SW480 (cell line): ENCODE measurements around the gene MEIS2.

Experiments used
- DNase-seq: peaks from one replicate; pipeline ENCODE4 v3.0.0-alpha.2; 2016; ENCODE audit warnings: low spot score

The MEIS2 gene

DNA sequence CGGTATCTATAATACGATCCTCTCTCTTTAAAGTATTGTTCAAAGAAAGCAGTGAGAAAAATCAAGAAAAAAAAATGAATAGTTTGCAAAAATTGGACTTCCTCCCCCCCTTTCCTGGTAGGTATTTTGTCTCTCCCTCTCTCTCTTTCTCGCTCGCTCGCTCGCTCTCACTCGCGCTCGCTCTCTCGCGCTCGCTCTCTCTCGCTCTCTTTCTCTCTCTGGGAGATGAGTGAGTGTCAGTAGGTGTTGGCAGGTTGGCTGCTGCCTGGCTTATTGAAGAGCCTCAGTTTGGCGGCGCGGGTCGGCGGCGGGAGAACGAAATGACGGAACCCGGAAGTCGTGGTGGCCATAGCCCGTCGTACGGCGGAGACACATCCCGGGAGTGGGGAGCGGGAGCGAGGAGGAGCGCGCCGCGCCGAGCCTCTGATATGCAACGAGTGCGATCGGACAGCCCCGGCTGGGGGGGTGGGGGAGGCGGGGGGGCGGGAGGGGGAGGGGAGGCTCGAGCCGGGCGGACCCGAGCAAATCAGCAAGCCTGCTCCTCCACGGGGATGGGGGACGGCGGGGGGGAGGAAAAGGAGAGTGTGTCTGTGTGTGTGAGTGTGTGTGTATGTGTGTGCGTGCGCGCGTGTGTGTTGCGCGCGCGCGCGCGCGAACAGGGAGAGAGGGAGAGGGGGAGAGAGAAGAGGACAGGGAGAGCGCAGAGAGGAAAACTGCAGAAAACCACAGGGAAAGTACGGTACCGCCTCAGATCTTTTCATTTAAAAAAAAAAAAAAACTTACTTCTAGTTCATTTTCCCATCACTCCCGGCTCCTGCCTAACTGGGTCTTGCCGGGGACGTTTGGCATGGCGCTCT, at the start of gene MEIS2:
Gene MEIS2 (minus strand): TSS at position 441 of the 857 bp plus-strand sequence. CDS start 1,083 bp downstream, outside the sequence.
- peak; percentile 81 for DNase-seq

DNA sequence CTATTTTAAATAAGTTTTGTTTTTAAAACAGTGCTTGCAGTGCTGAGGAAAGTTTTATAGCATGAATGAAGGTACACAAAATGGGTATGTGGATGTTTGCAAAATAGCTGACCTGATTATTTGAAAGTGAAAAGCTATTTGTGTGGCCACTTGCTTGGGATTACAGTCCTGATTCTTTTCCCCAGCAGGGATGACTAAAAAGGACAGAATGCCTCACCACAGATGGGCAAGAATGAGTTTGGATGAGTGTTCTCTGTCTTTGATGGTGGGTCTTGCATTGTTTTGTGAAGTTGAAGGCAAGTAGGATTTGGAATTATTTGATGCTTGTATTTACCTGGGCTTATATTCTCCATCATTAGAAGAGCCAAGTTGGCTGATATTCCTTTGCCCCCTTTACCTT, 48.8 kb upstream of the MEIS2 start:
- no peak for DNase-seq

DNA sequence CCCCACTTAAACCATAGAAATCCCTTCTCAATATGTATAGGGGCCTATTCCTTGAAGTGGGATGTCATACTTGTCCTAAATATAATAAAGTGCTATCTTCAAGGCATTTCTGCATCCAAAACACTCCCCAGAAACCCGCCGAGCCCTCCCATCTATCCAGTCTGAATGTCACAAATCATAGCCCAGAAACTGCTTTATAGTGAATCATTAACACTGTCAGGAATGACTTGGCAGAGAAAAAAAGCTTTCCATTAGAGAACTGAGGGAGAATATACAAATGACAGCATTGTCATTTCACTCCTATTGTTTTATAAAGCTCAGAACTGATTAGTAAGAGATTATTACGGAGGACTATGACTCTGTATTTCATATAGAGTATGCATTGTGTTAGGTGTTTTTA, 48.4 kb upstream of the MEIS2 start:
- no peak for DNase-seq

DNA sequence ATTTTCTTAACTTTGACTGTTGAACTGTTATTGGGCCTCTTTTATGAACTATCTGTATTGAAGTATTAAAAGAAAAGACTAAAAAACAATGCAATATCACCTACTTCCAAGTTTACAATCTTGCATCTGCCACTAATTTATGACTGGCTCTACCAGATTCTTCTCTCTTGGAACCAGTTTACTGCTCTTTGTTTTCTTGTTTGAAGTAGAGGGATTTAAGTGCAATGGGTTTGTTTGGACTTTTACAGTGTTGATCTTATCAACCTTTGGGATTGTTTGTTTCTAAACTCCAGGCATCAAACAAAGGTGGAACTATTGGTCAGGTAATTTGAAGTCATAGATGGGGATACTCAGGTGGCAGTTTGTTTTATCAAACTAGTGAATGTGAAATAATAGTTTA, 43.0 kb upstream of the MEIS2 start:
- DNase-seq, result no peak

DNA sequence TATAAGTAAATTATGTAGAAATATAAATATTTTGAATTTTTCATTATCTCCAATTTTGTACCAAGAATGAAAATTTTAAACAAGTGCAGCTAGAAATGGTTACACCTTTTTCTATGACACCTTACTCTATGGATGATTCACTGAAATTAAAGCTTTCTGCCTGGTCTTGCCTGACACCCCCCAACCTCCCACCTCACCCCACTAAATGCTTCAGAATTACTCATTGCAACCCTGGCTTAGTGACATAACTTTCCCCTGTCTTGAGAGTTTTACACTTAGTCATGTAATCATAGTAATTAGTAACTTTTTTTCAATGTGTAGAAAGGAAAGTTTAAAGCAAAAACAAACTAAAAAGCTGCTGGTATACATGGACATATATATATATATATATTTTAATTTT, 42.0 kb upstream of the MEIS2 start:
- DNase-seq, result no peak

DNA sequence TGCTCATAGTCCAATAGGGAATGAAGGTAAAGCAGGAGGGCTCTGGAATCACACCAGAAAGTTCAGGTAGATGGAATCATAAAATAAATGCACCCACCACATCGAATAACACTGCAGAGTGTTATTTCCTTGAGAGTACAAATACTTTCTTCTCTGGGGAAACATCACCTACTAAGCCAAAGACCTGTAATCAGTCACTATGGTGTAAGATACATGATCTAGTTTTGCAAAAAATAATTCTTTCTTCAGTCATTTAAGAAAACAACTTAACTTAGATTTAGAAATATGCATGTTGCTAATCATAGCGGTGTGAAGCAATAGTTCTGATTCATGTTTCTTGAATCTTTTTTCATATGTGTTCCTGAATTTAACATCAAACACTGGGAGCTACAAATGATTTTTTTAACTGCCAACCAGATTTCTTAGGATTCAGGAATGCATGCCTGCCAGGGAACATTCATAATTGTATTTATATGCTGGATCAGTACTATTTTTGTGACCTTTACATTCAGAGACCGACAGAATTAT, 40.2 kb upstream of the MEIS2 start:
- no peak for DNase-seq

DNA sequence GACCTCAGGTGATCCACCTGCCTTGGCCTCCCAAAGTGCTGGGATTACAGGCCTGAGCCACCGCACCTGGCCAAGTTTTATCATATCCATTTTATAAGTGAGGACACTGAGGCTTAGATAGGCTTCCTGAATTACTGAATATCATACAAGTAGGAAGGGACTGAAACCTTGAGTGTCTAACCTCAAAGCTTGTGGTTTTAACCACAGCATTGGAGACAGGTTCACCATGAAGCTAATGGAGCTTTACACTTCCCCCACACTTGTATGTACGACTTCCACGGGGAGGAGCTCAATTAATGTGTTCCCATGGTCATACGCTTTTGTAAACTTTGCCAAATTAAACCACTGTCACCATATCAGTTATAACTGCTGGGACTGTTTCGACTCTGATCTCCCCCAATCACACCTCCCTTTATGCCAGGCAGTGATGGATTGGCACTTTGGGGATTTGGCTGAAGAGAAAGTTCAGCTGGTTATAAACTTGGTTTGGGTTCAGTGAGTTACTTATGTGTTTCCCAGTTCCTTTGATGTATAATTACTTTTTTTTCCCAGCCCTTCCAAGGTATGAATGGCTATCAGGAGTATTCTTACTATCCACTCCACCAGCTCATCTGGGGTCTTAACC, 38.4 kb upstream of the MEIS2 start:
- DNase-seq, result no peak

DNA sequence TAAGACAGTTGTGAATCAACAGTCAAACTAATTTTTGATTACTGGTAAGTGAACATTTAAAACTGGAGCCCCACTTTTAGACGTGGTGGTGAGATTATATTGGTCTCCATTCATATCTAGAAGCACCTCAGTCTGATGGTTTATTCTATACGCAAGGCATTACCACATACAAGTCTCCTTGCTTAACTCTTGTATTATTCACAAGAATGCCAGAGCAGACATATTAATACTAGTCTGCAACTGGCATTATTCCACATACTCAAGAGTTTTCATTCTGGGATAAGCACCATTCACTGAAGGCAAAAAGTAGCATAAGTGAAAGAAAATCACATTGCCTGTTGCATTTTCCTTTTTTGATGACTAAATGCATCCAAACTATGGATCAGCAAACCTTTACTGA, 36.9 kb upstream of the MEIS2 start:
- DNase-seq, result no peak

DNA sequence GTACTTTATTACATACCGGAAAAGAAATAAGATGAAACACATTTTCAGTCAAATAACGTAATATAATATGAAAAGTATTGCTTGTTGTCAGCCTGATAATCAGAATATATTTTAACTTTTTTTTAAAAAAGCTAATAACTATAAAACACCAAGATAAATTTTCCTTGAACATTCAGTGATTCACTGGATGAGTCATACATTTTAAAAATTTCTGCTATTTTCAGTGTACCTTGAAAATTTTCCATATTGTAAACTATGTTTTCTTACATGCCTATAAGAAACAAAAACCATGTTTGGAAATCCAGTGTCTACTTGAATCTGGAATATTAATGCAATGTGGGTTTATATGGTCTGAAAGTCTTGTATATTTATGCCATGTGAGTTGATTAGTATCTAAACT, 36.3 kb upstream of the MEIS2 start:
- no peak for DNase-seq

DNA sequence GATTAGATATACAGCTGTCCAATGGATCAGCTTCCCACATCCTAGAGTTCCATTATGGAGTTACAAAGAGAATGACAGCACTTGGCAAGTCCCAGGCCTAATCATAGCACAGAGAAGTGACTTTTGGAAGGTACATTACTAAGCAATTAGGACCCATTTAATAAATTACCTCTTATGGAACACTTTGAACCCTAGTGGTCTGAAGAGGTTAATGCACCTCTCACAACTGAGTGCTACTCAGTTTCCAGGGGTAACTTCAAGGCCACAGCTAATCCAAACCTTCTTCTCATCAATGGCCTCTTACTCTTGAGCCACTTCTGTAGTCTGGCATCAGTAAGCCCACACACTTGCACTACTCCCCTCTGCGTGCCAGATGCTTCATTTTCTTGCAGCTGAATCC, 34.9 kb upstream of the MEIS2 start:
- DNase-seq, result peak; percentile 10

DNA sequence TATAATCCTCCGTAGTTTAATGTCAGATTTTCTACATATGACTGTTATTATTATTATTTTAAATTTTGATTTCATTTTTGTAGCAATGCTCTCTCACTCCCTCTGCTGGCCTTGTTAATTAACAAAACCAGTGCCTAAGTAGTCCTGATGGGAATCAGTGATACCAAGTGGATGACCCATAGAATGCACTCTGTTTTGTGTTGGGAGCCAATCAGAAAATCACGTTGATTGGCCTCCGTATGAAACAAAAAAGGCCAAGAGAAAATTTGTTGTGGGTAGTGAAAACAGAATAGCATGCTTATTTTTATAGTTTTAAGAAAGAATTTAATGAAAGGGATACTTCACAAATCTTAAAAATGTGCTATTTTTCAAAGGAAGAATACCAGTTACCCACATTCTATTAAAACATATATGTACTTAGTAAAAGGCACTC, 34.4 kb upstream of the MEIS2 start:
- peak; percentile 18 for DNase-seq

DNA sequence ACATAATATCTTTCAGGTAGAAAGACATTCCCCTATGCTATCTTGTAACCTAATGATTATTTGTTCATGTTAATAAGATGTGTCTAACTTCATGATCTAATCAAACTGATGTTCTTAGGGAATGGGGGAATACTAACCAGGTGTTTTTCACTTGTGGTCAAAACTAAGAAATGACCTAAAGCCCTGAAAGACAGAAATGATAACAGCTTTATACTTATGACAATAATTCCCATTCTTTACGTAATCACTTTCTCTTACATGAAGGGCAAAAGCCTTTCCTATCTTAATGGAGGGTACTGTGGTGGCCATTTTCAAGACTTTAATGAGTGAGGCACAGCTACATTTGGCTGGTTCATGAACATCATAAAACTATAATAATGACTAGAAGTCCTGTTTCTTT, 33.9 kb upstream of the MEIS2 start:
- no peak for DNase-seq

DNA sequence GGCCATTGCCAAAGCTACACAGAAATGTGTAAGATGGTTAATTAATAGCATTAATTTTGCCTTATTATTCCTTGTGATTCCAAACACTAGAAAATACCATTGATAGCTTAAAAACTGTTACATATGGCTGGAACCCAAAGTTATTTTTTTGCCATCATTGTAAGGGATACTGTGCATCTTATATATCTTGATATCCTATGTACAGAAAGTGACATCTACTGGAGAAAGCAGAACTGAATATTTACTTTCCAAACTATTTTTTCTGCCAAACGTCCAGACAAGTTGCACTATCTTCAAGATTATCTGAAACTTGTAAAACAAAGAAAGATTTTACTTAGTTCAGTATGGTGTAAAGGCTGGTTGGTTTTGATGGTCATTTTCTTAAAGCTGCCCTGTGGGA, 33.3 kb upstream of the MEIS2 start:
- DNase-seq, result no peak

DNA sequence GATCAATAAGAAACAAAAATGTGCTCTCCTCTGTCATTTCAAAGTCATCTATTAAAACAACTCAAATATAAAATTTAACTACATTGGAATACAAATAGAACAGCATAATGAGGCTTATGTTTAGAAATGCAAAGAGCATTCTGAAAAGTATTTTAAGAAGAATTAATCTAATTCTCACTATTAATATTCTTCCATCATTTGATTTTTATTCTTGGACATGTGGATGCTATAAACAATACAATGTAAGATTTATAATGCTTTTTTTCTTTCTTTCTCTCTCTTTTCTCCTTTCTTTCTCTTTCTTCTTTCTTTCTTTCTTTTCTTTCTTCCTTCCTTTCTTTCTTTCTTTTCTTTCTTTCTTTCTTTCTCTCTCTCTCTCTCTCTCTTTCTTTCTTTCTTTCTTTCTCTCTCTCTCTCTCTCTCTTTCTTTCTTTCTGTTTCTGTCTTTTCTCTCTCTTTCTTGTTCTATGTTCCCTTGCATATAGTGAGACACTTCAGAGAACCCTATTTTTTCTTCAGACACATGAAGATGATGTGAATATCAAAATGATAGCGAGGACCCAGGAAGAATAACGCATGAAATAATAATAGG, 32.6 kb upstream of the MEIS2 start:
- no peak for DNase-seq

DNA sequence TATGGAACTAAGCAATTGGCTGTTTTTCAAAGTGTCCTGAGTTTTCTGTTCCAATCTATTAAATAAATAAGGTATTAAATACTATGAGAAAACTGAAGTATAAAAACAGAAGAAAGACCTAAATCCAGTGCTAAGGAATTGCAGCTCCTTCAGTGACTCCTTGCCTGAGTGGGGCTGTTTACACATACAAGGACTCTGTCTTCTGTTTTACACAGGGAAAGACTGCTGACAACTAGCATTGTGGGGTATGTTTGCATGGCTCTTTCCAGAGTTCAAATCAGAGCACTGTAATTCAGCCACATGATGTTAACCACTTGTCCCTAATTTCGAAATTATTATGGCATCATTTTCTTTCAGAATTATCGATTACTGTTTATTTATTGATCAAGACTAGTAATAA, 31.3 kb upstream of the MEIS2 start:
- no peak for DNase-seq

DNA sequence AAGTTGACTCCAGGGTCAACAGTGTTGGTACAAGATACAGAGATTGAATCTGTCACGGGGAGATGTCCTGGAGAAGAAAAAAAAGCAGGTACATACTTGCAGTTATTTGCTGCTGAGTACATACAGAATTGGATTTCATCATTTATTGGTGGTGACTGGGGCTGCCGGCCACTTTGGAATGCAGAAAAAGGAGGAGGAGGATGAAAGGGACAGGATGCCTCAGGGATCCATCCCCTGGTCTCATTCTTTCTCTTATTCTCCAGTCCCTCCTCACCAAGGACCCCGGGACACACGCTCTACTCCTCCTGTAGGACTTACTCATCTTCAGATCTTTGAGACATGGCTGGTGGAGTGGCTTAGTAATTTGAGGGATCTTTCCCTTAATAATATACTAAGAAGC, 30.0 kb upstream of the MEIS2 start:
- peak; percentile 18 for DNase-seq

DNA sequence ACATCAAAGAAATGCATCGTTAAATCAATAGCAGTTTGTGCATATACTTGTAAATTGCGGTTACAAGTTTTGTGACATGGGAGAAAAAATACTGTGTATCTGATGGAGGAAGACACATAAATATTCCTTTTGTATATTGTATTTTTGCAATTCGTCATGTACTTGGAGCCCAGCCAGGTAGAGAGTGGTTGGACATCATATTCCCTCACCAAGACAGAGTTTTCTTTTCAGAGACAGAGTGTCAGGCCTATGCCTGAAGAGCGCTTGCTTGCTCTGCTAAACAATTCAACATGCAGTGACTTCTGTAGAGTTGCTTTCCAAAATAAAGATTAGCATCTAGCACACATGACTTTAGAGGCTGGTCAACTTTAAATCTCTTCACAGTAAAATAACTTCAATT, 24.8 kb upstream of the MEIS2 start:
- DNase-seq, result no peak

DNA sequence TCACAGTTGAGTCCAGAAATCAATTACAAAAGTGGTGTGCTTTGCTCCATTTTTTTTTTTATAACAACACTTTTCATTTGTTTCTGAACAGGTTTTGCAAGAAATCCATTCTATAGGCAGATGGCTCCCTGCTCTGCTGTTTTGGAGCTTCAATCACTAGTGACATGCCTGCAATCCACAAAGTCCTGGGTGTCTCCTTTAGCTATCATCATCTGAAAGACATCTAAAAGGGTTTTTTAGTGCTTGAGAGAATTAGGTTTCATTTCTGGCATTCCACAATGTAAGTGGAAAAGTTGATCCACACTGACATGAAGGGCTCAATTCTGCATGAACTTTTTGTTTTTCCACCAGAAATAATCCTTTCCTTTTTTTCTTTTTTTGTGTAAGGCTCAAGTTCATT, 24.0 kb upstream of the MEIS2 start:
- DNase-seq, result no peak

DNA sequence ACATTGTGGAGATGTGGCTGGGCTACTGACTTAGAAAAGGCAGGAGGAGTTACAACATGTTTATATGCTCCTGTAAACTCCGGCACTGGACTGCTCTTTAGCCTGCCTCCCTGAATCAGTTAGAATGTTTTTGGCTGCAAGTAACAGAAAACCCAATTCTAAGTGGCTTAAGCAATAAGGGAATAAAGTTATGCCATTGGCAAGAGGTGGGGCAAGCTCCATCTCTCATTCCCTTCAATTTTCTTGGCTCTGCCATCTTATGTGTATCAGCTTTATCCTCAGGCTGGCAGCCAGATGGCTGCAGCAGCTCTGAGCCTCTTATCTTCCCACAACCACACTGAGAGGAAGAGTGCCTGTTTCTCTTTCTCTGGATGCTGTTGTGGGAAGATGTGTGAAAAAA, 22.4 kb upstream of the MEIS2 start:
- DNase-seq, result no peak

DNA sequence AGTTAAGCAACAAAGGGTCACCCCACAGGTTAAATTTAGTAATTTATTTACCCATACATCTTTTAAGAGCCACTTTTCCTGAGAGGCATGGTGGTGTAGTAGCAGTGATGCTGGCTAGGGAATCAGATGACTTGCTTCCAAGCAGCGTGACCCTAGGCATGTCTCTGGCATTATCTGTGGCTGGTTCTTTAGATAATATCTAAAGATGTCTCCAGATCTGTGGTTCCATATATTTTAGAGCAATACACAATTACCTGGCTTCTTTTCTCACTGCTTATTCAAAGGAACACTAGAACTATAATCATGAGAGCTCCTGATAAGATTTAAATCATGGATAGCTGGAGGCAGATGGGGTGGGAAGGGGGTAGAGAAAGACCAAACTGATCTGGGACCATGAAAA, 21.1 kb upstream of the MEIS2 start:
- DNase-seq, result no peak

DNA sequence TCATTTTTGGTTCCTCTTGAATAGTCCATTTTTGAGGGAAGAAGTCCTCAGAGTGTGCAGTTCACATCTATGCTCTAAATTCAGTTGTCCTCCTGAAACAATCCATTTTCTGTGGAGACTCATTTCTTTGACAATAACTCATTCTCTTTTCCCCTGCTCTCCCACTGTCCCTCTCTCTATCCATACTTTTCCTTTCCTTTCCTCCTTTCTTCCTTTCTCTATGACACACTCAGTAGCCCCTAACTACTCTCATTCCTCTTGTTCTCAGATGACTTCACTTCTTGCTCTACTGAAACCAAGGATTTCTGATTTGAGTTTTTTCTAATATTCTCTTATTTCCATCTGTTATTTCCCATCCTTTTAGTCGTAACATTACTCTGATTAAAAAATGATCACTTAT, 16.7 kb upstream of the MEIS2 start:
- no peak for DNase-seq

DNA sequence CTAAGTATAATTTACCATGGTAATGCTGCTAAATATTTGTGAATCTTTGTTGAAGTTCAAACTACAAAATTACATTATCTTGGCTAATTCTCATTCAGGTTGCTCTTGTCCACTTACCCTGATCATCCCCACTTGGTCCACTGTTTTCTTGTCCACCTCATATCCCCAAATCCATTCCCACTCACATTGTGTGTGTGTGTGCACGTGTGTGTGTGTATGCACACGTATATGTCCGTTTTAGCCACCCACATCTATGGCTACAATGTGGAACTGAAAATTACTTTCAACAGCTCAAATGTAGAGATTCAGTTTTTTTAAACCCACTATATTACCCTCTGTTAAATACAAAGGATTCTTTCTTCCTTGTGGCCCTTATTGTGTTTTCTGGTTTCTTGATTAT, 15.2 kb upstream of the MEIS2 start:
- no peak for DNase-seq
